Hepatocyte (in vitro differentiated cells): ENCODE data around the gene FBXL13. TPM values are rescaled to one million over a fixed set of nuclear protein-coding genes. Genes with fewer than 3 reads are reported as not detected.
"Not testable (repeated sequence)": the region's sequence is repeated elsewhere in the genome, so short reads cannot be mapped to it uniquely, and the experiment has no call there.

ENCODE experiments used
- DNase-seq: peaks from one replicate; pipeline ENCODE4 v3.0.0-alpha.2; 2016; ENCODE audit warnings: low spot score
- H2AFZ ChIP-seq: fragments of 200-600 bp; sonication (generic); 2 replicates; pipeline ENCODE4 v1.6.0; 2016; ENCODE audit warnings: antibody characterized with exemption, mild to moderate bottlenecking
- H3K27ac ChIP-seq: fragments of 200-600 bp; sonication (generic); 2 replicates; pipeline ENCODE4 v1.5.1; 2016; ENCODE audit warnings: mild to moderate bottlenecking
- H3K27me3 ChIP-seq: fragments of 200-600 bp; sonication (generic); 2 replicates; pipeline ENCODE4 v1.6.1; 2016
- H3K36me3 ChIP-seq: fragments of 200-600 bp; sonication (generic); replicated peaks from 2 replicates; pipeline ENCODE4 v1.5.1; 2016; ENCODE audit warnings: low read depth; ENCODE audit not compliant: insufficient read depth
- H3K4me1 ChIP-seq: fragments of 200-600 bp; sonication (generic); 2 replicates; pipeline ENCODE4 v1.5.1; 2016; ENCODE audit warnings: mild to moderate bottlenecking, moderate library complexity; ENCODE audit not compliant: insufficient read depth
- H3K4me2 ChIP-seq: fragments of 200-600 bp; sonication (generic); 2 replicates; pipeline ENCODE4 v1.6.0; 2016
- H3K4me3 ChIP-seq: fragments of 200-600 bp; sonication (generic); 2 replicates; pipeline ENCODE4 v1.5.1; 2016; ENCODE audit warnings: mild to moderate bottlenecking
- H3K79me2 ChIP-seq: fragments of 200-600 bp; sonication (generic); 2 replicates; pipeline ENCODE4 v1.6.0; 2017; ENCODE audit warnings: mild to moderate bottlenecking
- H3K9me2 ChIP-seq: fragments of 200-600 bp; sonication (generic); replicated peaks from 2 replicates; pipeline ENCODE4 v1.6.0; 2017; ENCODE audit warnings: mild to moderate bottlenecking; ENCODE audit not compliant: insufficient read depth
- H3K9me3 ChIP-seq: fragments of 200-600 bp; sonication (generic); 2 replicates; pipeline ENCODE4 v1.5.1; 2016; ENCODE audit warnings: low read depth, mild to moderate bottlenecking
- H4K20me1 ChIP-seq: fragments of 200-600 bp; sonication (generic); 2 replicates; pipeline ENCODE4 v1.6.0; 2016; ENCODE audit warnings: mild to moderate bottlenecking; ENCODE audit not compliant: insufficient read depth, poor library complexity, severe bottlenecking
- EZH2 ChIP-seq: fragments of 200-600 bp; sonication (generic); IDR thresholded peaks from 2 replicates; pipeline ENCODE4 v1.6.1; 2016; ENCODE audit warnings: antibody characterized with exemption, mild to moderate bottlenecking, borderline replicate concordance
- EZH2phosphoT487 ChIP-seq: fragments of 200-600 bp; sonication (generic); IDR thresholded peaks from one replicate; pipeline ENCODE4 v1.6.1; 2018; ENCODE audit warnings: antibody characterized with exemption, mild to moderate bottlenecking, low read depth, moderate library complexity; ENCODE audit not compliant: unreplicated experiment, severe bottlenecking
- WGBS: methylation state at CpG from one replicate; pipeline ENCODE4 v1.1.6; 2016; ENCODE audit warnings: low lambda C conversion rate; ENCODE audit errors: missing lambda C conversion rate; 5-methylcytosine and 5-hydroxymethylcytosine counted together
- polyA plus RNA-seq: library from polyadenylated mRNA; unstranded; fragments of >200 nt; fragmentation: Nextera tagmentation; extraction: Ambion mirVana; gene quantifications from 2 replicates; pipeline ENCODE4 v1.2.1, GENCODE V29; 2016
- total RNA-seq: library from RNA; depleted of rRNA; stranded (reverse); fragments of >200 nt; gene quantifications from 2 replicates; pipeline ENCODE4 v1.2.3, GENCODE V29; 2014
- TF ChIP-seq, protein P1 (sequence below): fragments of 200-600 bp; sonication (generic); IDR thresholded peaks from 2 replicates; pipeline ENCODE4 v1.5.1; 2016; ENCODE audit warnings: antibody characterized with exemption, mild to moderate bottlenecking; ENCODE audit not compliant: poor library complexity

FBXL13 gene
- total and polyA plus RNA-seq, 2 experiments from 2014 or later, result 0.30 to 1.8 TPM

DNA sequence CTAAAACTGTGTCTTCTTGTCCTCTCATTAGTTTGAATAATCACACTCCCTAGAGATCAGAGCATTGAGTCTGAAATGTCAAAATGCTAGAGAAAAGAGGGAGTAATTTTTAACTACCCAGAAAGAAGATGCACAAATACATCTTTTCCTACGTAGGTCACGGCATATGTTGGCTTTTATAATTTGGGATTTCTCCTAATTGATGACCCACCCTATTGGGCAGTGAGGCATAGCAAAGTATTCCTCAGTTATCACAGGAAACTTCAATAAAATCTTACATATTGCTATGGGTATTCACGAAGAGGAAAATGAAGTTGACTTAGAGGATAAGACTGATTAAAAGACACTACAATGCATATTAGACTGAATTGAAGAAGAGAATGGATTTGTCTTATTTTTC is 25.8 kb upstream of the FBXL13 start:
- Histone ChIP-seq H3K4me2 (no peak overlapping the region), H3K36me3 (no peaks in the 10 kb centered on the region), H3K27ac (no peak overlapping the region), H3K4me1 (no peaks in the 10 kb centered on the region), H3K9me3 (no peaks in the 10 kb centered on the region), H3K9me2 (no peaks in the 10 kb centered on the region), H4K20me1 (no peaks in the 10 kb centered on the region), H3K4me3 (no peak overlapping the region), H3K27me3 (no peaks in the 10 kb centered on the region), H3K79me2 (no peaks in the 10 kb centered on the region), H2AFZ (no peak overlapping the region)
- 62% methylated on average over 3 of the region's 3 CpGs for WGBS
- TF ChIP-seq EZH2, result no peak
- TF ChIP-seq EZH2phosphoT487, result no peak
- DNase-seq, result no peak

DNA sequence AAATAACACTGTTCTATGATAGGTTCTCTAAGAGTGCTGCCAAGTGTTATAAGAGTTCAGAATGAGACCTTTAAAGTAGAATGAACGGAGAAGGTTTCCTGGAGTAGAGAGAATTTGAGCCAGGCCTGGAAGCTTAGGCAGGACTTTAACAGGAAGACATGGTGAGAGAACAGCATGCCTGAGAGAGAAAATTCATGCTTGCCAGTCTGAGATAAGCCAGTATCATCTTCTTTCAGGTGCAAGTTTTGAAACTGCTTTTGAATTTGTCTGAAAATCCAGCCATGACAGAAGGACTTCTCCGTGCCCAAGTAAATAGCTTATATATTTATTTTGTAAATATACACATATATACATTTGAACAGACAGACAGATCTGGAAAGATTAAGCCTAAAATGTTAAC is 22.4 kb upstream of the FBXL13 start:
- no peak overlapping the region for H2AFZ ChIP-seq
- H3K27me3 ChIP-seq, result no peaks in the 10 kb centered on the region
- WGBS, result 94% methylated on average over 2 of the region's 2 CpGs
- H3K4me1 ChIP-seq, result no peaks in the 10 kb centered on the region
- no peak overlapping the region for H3K4me2 ChIP-seq
- no peaks in the 10 kb centered on the region for H3K36me3 ChIP-seq
- no peaks in the 10 kb centered on the region for H3K9me3 ChIP-seq
- no peak for DNase-seq
- no peak overlapping the region for H3K27ac ChIP-seq
- no peaks in the 10 kb centered on the region for H3K79me2 ChIP-seq
- H4K20me1 ChIP-seq, result no peaks in the 10 kb centered on the region
- TF ChIP-seq, protein P1, sequence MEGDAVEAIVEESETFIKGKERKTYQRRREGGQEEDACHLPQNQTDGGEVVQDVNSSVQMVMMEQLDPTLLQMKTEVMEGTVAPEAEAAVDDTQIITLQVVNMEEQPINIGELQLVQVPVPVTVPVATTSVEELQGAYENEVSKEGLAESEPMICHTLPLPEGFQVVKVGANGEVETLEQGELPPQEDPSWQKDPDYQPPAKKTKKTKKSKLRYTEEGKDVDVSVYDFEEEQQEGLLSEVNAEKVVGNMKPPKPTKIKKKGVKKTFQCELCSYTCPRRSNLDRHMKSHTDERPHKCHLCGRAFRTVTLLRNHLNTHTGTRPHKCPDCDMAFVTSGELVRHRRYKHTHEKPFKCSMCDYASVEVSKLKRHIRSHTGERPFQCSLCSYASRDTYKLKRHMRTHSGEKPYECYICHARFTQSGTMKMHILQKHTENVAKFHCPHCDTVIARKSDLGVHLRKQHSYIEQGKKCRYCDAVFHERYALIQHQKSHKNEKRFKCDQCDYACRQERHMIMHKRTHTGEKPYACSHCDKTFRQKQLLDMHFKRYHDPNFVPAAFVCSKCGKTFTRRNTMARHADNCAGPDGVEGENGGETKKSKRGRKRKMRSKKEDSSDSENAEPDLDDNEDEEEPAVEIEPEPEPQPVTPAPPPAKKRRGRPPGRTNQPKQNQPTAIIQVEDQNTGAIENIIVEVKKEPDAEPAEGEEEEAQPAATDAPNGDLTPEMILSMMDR, result no peak
- TF ChIP-seq EZH2 (no peak), EZH2phosphoT487 (no peak)
- H3K4me3 ChIP-seq, result no peak overlapping the region
- no peaks in the 10 kb centered on the region for H3K9me2 ChIP-seq

DNA sequence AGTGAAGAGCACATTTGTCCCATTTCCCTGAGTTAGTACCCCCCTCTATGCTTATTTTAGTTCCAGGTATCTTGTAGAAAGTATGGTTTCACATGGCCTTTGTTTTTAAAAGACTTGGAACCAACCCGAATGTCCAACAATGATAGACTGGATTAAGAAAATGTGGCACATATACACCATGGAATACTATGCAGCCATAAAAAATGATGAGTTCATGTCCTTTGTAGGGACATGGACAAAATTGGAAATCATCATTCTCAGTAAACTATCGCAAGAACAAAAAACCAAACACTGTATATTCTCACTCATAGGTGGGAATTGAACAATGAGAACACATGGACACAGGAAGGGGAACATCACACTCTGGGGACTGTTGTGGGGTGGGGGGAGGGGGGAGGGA is 21.0 kb upstream of the FBXL13 start:
- not testable (repeated sequence) for H2AFZ ChIP-seq, H3K79me2 ChIP-seq, H3K27ac ChIP-seq, DNase-seq, H3K36me3 ChIP-seq, H4K20me1 ChIP-seq, H3K4me2 ChIP-seq, H3K9me2 ChIP-seq, H3K27me3 ChIP-seq, H3K9me3 ChIP-seq, H3K4me3 ChIP-seq, H3K4me1 ChIP-seq
- WGBS, result 93% methylated on average over 2 of the region's 2 CpGs

DNA sequence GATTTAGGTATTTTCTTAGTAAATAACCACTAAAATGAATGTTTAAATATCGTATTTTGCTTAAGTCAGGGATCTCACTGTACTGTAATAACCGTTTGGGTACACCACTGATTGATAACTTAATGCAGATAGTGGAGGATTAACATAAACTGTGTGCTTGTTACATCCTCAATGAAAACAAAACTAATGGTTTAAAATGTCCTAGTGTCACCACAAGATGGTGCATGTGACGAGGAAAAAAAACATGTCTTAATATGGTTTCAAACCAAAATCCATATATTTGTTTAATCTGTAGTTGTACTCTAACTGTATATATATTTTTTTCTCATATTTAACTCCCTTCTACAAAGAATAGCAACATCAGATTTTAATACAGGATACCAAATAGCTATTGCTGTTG is 19.5 kb upstream of the FBXL13 start:
- Histone ChIP-seq H3K4me1 (no peaks in the 10 kb centered on the region), H3K9me3 (no peaks in the 10 kb centered on the region), H2AFZ (no peak overlapping the region), H4K20me1 (no peaks in the 10 kb centered on the region), H3K79me2 (no peaks in the 10 kb centered on the region), H3K36me3 (no peaks in the 10 kb centered on the region), H3K9me2 (no peaks in the 10 kb centered on the region), H3K4me2 (no peak overlapping the region), H3K4me3 (no peak overlapping the region), H3K27ac (no peak overlapping the region), H3K27me3 (no peaks in the 10 kb centered on the region)
- TF ChIP-seq EZH2, result no peak
- TF ChIP-seq, protein P1, result peak; percentile 33
- DNase-seq, result no peak
- whole genome bisulfite sequencing, result 48% methylated on average over 3 of the region's 3 CpGs

DNA sequence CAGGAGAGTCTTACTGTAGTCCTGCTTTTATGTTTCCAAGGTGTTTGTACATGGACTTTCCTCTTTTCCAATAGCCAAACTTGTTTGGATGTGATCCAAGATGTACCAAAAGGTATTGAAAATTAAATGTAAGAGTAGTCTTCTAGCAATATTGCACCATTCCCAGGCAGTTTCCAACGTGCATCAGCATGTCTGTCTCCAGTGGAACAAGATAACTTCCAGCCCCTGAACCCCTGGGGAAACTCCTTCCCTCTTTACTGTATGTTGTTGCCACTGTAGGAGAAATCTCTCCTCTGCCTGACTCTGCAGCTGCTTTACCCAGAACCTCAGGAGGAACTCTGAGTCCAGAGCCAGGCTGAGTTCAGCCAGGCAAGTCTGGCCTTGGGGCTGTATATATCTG is 18.8 kb upstream of the FBXL13 start:
- 69% methylated on average over 1 of the region's 1 CpG for WGBS
- Histone ChIP-seq H3K27me3 (no peaks in the 10 kb centered on the region), H4K20me1 (no peaks in the 10 kb centered on the region), H2AFZ (no peak overlapping the region), H3K79me2 (no peaks in the 10 kb centered on the region), H3K9me3 (no peaks in the 10 kb centered on the region), H3K4me3 (no peak overlapping the region), H3K27ac (no peak overlapping the region), H3K4me1 (no peaks in the 10 kb centered on the region), H3K9me2 (no peaks in the 10 kb centered on the region), H3K4me2 (no peak overlapping the region), H3K36me3 (no peaks in the 10 kb centered on the region)
- TF ChIP-seq, protein P1, result no peak
- TF ChIP-seq EZH2 (no peak), EZH2phosphoT487 (no peak)
- DNase-seq, result no peak

DNA sequence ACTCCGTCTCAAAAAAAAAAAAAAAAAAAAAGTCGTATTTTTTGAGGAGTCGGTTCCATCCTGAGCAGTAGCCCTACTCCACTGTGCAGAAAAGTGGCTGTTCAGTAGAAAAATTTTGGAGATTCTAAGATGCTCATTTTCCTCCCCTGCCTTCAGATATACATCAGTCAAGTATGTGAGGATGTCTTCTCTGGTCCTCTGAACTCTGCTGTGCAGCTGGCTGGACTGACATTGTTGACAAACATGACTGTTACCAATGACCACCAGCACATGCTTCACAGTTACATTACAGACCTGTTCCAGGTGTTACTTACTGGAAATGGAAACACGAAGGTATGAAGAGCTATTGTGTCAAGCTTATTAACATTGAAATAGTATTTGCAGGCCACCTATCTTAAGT is 17.7 kb upstream of the FBXL13 start:
- not testable (repeated sequence) for H4K20me1 ChIP-seq, H3K9me3 ChIP-seq, H3K4me1 ChIP-seq, H3K4me2 ChIP-seq, H3K4me3 ChIP-seq, H3K9me2 ChIP-seq, H3K36me3 ChIP-seq, DNase-seq, H3K79me2 ChIP-seq, H2AFZ ChIP-seq, H3K27me3 ChIP-seq, H3K27ac ChIP-seq
- WGBS, result 73% methylated on average over 4 of the region's 4 CpGs
